ENCODE measurements around the gene NRCAM. TPM values are rescaled to one million over a fixed set of nuclear protein-coding genes. Genes with fewer than 3 reads are reported as not detected.

The NRCAM gene
- total and polyA plus RNA-seq, 2 donors (not counting 1 experiment from before 2014, with no cell fraction given): 0.75 to 4.6 TPM

DNA sequence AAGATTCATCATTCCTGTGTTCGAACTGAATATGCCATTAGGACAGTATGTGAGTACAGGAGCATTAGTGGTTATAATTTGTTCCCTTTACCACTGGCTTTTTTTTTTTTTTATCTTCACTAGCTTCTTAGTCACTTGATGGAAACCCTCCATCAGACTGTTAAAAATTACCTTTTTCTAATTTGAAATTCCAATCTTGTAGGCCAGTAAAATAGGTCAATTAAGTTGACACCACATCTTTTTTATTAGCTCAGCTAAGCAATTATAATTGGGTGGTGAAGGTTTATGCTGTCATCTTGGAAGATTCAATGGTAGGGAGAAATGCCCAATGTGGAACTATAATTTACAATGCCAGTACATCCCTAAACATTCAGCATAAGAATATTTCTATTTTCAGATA, 6.1 kb downstream of the NRCAM start:
- no CpG with 5 or more reads among the region's 1 CpG for WGBS (ENCODE audit: insufficient coverage)
- ChIA-PET CTCF (interaction anchor here (2.0 kb wide), 1 partner anchor 47 kb away, joined by 7 read pairs; no protein-coding TSS in a partner anchor), POLR2A (no interaction called here)
- Histone ChIP-seq H3K4me1 (ENCODE audit: control insufficient read depth in 2 of 2, insufficient read depth in 2 of 2, low read length in 2 of 2) (peaks cover 9 to 16% of the 10 kb centered on the region in 2 donors), H3K4me3 (ENCODE audit: control extremely low read depth in 1 of 5, extremely low read depth in 1 of 5, insufficient read depth in 1 of 5, low read depth in 2 of 5, low read length in 4 of 5) (no peak overlapping the region), H3K9ac (ENCODE audit: low read length) (no peak overlapping the region), H3K27ac (ENCODE audit: low read length in 2 of 2) (no peak overlapping the region), H3K36me3 (replicated peaks in 1 of 2; ENCODE audit: control extremely low read depth in 1 of 2, control insufficient read depth in 1 of 2, extremely low read depth in 1 of 2, insufficient read depth in 2 of 2, low read length in 1 of 2) (no peaks in the 10 kb centered on the region), H2AFZ (ENCODE audit: insufficient read depth, low read depth, low read length, poor library complexity, severe bottlenecking) (no peak overlapping the region), H4K20me1 (ENCODE audit: control insufficient read depth, insufficient read depth, low read length, poor library complexity, severe bottlenecking) (peaks cover under 1% of the 10 kb centered on the region), H3K4me2 (replicated peaks; ENCODE audit: low read depth, low read length, poor library complexity, severe bottlenecking) (no peak overlapping the region), H3K27me3 (replicated peaks in 1 of 4; ENCODE audit: control extremely low read depth in 1 of 4, control insufficient read depth in 3 of 4, insufficient read depth in 4 of 4, low read length in 3 of 4) (peaks cover 0 to 27% (median 19%) of the 10 kb centered on the region in 4 experiments), H3K79me2 (ENCODE audit: control insufficient read depth, insufficient read depth, low read length) (no peaks in the 10 kb centered on the region), H3K9me3 (ENCODE audit: control extremely low read depth in 1 of 3, control insufficient read depth in 2 of 3, insufficient read depth in 1 of 3, low read length in 2 of 3) (no peaks in the 10 kb centered on the region)
- no peak for ATAC-seq (ENCODE audit: low read depth)
- TF ChIP-seq CTCF (IDR thresholded peaks at IDR 0.05) (no peak), EZH2 (IDR thresholded peaks at IDR 0.05; ENCODE audit: borderline replicate concordance, insufficient read depth, low read depth, low read length, poor library complexity, severe bottlenecking) (no peak)
- intact Hi-C loops (cut with micrococcal nuclease): loop anchor here (5.0 kb wide), 2 partner anchors 63 to 123 kb away; no protein-coding TSS in a partner anchor
- no peak for DNase-seq
- no peak overlapping the region for H3K27ac Mint-ChIP-seq
- peaks cover 23% of the 10 kb centered on the region for H3K4me1 Mint-ChIP-seq
- H3K9me3 Mint-ChIP-seq (ENCODE audit: insufficient read depth): no peaks in the 10 kb centered on the region
- no peak overlapping the region for H3K4me3 Mint-ChIP-seq
- H3K27me3 Mint-ChIP-seq: peaks cover 33% of the 10 kb centered on the region

DNA sequence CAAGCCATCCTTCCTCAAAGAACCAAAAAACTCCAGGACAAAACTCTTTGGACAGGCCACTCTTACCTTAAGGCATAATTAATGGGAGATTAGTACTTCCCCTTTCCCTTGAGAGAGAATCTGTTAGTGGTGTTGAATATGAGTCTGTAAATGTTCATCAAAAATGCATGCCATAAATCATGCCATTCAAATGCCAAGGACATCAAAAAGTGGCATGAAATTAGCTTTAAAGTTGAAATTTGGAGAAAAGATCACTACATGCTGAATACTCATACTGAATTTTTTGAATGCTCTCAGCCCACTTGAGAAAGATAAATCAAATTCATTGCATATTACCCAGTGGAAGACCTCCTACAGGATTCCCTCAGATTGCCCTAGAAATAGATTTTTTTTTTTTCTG, 6.7 kb downstream of the NRCAM start:
- Histone ChIP-seq H3K27ac (ENCODE audit: low read length in 2 of 2) (no peak overlapping the region), H3K4me2 (replicated peaks; ENCODE audit: low read depth, low read length, poor library complexity, severe bottlenecking) (no peak overlapping the region), H2AFZ (ENCODE audit: insufficient read depth, low read depth, low read length, poor library complexity, severe bottlenecking) (no peak overlapping the region), H3K9me3 (ENCODE audit: control extremely low read depth in 1 of 3, control insufficient read depth in 2 of 3, insufficient read depth in 1 of 3, low read length in 2 of 3) (no peaks in the 10 kb centered on the region), H3K4me1 (ENCODE audit: control insufficient read depth in 2 of 2, insufficient read depth in 2 of 2, low read length in 2 of 2) (peaks cover 3 to 10% of the 10 kb centered on the region in 2 donors), H3K36me3 (replicated peaks in 1 of 2; ENCODE audit: control extremely low read depth in 1 of 2, control insufficient read depth in 1 of 2, extremely low read depth in 1 of 2, insufficient read depth in 2 of 2, low read length in 1 of 2) (no peaks in the 10 kb centered on the region), H3K9ac (ENCODE audit: low read length) (no peak overlapping the region), H3K79me2 (ENCODE audit: control insufficient read depth, insufficient read depth, low read length) (no peaks in the 10 kb centered on the region), H3K4me3 (ENCODE audit: control extremely low read depth in 1 of 5, extremely low read depth in 1 of 5, insufficient read depth in 1 of 5, low read depth in 2 of 5, low read length in 4 of 5) (no peak overlapping the region), H3K27me3 (replicated peaks in 1 of 4; ENCODE audit: control extremely low read depth in 1 of 4, control insufficient read depth in 3 of 4, insufficient read depth in 4 of 4, low read length in 3 of 4) (peaks cover 0 to 24% (median 17%) of the 10 kb centered on the region in 4 experiments), H4K20me1 (ENCODE audit: control insufficient read depth, insufficient read depth, low read length, poor library complexity, severe bottlenecking) (no peaks in the 10 kb centered on the region)
- H3K27ac Mint-ChIP-seq: no peak overlapping the region
- peaks cover 20% of the 10 kb centered on the region for H3K4me1 Mint-ChIP-seq
- TF ChIP-seq EZH2 (IDR thresholded peaks at IDR 0.05; ENCODE audit: borderline replicate concordance, insufficient read depth, low read depth, low read length, poor library complexity, severe bottlenecking) (no peak), CTCF (IDR thresholded peaks at IDR 0.05) (no peak)
- ATAC-seq (ENCODE audit: low read depth) (no peak), DNase-seq (no peak)
- H3K27me3 Mint-ChIP-seq: peaks cover 30% of the 10 kb centered on the region
- intact Hi-C loops (cut with micrococcal nuclease): no loop called here
- no peaks in the 10 kb centered on the region for H3K9me3 Mint-ChIP-seq (ENCODE audit: insufficient read depth)
- H3K4me3 Mint-ChIP-seq: no peak overlapping the region
- ChIA-PET CTCF (interaction anchor here (0.7 to 2.0 kb wide), 4 partner anchors 9 to 75 kb away, joined by 3 to 7 read pairs (median 4); no protein-coding TSS in a partner anchor), POLR2A (no interaction called here)

Measured in B cell (primary cell).